Spleen (tissue), 11 donors: ENCODE results near the gene SSTR4. TPM values are rescaled to one million over a fixed set of nuclear protein-coding genes. Genes with fewer than 3 reads are reported as not detected.

Experiments
- DNase-seq: peaks from one replicate; pipeline ENCODE4 v3.0.0-alpha.2; 2020
- H3K27ac ChIP-seq, 8 donors: fragments of 200-600 bp; sonication (generic) in 7 of 8; 1 replicate in 4 of 8; 2 replicates in 4 of 8; pipeline versions ENCODE4 v1.5.0 to v1.8.0; 2016 to 2021; ENCODE audit warnings: inconsistent platforms in 4 of 8, mild to moderate bottlenecking in 4 of 8, moderate library complexity in 1 of 8
- H3K27me3 ChIP-seq, 7 donors: fragments of 200-600 bp; sonication (generic) in 6 of 7; replicated peaks in 1 of 7; 1 replicate in 4 of 7; 2 replicates in 3 of 7; pipeline versions ENCODE4 v1.5.0 to v1.8.0; 2016 to 2021; ENCODE audit warnings: inconsistent platforms in 3 of 7, mild to moderate bottlenecking in 1 of 7
- H3K36me3 ChIP-seq, 6 donors: fragments of 200-600 bp; sonication (generic) in 5 of 6; 1 replicate in 4 of 6; 2 replicates in 2 of 6; pipeline versions ENCODE4 v1.5.0 to v1.8.0; 2016 to 2021; ENCODE audit warnings: inconsistent platforms in 2 of 6
- H3K4me1 ChIP-seq, 6 donors: fragments of 200-600 bp; sonication (generic) in 5 of 6; 1 replicate in 3 of 6; 2 replicates in 3 of 6; pipeline versions ENCODE4 v1.5.0 to v1.8.0; 2016 to 2021; ENCODE audit warnings: inconsistent platforms in 3 of 6
- H3K4me3 ChIP-seq, 8 donors: fragments of 200-600 bp; sonication (generic) in 7 of 8; 1 replicate in 4 of 8; 2 replicates in 4 of 8; pipeline versions ENCODE4 v1.5.0 to v1.8.0; 2016 to 2021; ENCODE audit warnings: inconsistent platforms in 4 of 8, mild to moderate bottlenecking in 4 of 8, moderate library complexity in 2 of 8
- H3K9me3 ChIP-seq, 8 donors: fragments of 200-600 bp; sonication (generic) in 7 of 8; 1 replicate in 4 of 8; 2 replicates in 4 of 8; pipeline versions ENCODE4 v1.5.0 to v1.8.0; 2016 to 2021; ENCODE audit warnings: inconsistent platforms in 4 of 8
- CTCF ChIP-seq, 11 experiments: fragments of 200-600 bp in 7 of 11; fragments of 450-650 bp in 4 of 11; sonication (generic) in 4 of 11; IDR thresholded peaks in 8 of 11; conservative IDR thresholded peaks in 3 of 11; 1 replicate in 7 of 11; 2 replicates in 4 of 11; pipeline versions ENCODE4 v1.4.0 to v1.8.0; 2016 to 2021; ENCODE audit warnings: antibody characterized with exemption in 11 of 11, inconsistent platforms in 4 of 11, mild to moderate bottlenecking in 1 of 11
- POLR2A ChIP-seq, 3 donors: fragments of 450-650 bp; IDR thresholded peaks; one replicate each; pipeline ENCODE4 v1.5.1; 2017; ENCODE audit warnings: antibody characterized with exemption in 3 of 3, mild to moderate bottlenecking in 1 of 3
- POLR2AphosphoS5 ChIP-seq, 3 donors: sonication (generic); formaldehyde crosslinking; IDR thresholded peaks; one replicate each; pipeline ENCODE4 v1.5.1; 2017; ENCODE audit warnings: antibody characterized with exemption in 3 of 3
- WGBS, 5 donors: extraction: QIAGEN DNeasy Blood & Tissue Kit in 3 of 5; methylation state at CpG; one replicate each; pipeline versions ENCODE4 v1.1.5 to v1.1.7; 2013 to 2018; 5-methylcytosine and 5-hydroxymethylcytosine counted together
- intact Hi-C: fragments of 100-400 bp; cut with DNase I; formaldehyde crosslinking; loops from one replicate; pipeline ENCODE4 v1.15.0; 2023; ENCODE audit warnings: low total_unique reads
- polyA plus RNA-seq, 3 donors: library from polyadenylated mRNA; stranded (reverse); fragments of 200-250 nt; gene quantifications; one replicate each; pipeline ENCODE4 v1.2.1, GENCODE V29; 2013
- total RNA-seq, 7 donors: library from RNA; depleted of rRNA in 3 of 7; stranded (reverse); fragments of >200 nt in 3 of 7; fragmentation: NEBNext Ultra II Directional in 4 of 7; extraction: Animal tissue kit (Norgen Biotek cat#: 25700) in 4 of 7; gene quantifications; one replicate each; pipeline versions ENCODE4 v1.1.0 to v1.2.1, GENCODE V29; 2016 to 2021
- donor health status: healthy with polysubstance abuse.
- donor health status: DM: no; HTN: no; CAD: no; lungs with moderate emphysema.
- donor health status: DM: no; HTN: no; CAD: no.
- donor health status: Bipolar disorder and iron deficiency.
- donor health status: healthy.
- donor health status: DM: no; HTN: no; CAD: no.
- donor health status: DM: yes; HTN: yes; CAD: no.

The SSTR4 gene
- total and polyA plus RNA-seq, 10 donors = not detected

- Histone ChIP-seq H3K9me3 (no peaks in the 10 kb centered on the region), H3K36me3 (peaks cover 0 to 13% (median 0%) of the 10 kb centered on the region in 6 donors), H3K4me3 (peak overlapping the region; percentile 42 to 77 (median 57)), H3K27ac (peak overlapping the region; percentile 88 to 96 (median 91)), H3K27me3 (peaks cover 0 to 74% (median 29%) of the 10 kb centered on the region in 7 donors), H3K4me1 (peaks cover 0 to 79% (median 46%) of the 10 kb centered on the region in 6 donors)
- TF ChIP-seq POLR2AphosphoS5 (IDR thresholded peaks at IDR 0.05) (peak in 2 of 3 donors; percentile 68 to 84), CTCF (IDR thresholded peaks at IDR 0.05 in 8 of 11, conservative IDR thresholded peaks at IDR 0.05 in 3 of 11) (peak; percentile 33 to 89 (median 58)), POLR2A (IDR thresholded peaks at IDR 0.05) (peak in 1 of 3 donors; percentile 13)
- DNase-seq = peak; percentile 96
- intact Hi-C loops = loop anchor here (5.0 kb wide), 1 partner anchor 356 kb away; no protein-coding TSS in a partner anchor
- WGBS, 5 donors = 3 to 9% (median 5%) methylated on average over 46 to 92 of the region's 92 CpGs
These were observed 13.4 kb downstream of the SSTR4 start for GRCh38 chr20:23048283-23049200.

GRCh38 chr20:23049201-23050075 is 14.3 kb downstream of the SSTR4 start, which contains the start of gene THBD:
Gene THBD, minus strand, starts transcription at chr20:23049672. Its CDS starts 168 bp downstream, at chr20:23049504.
- TF ChIP-seq POLR2AphosphoS5 (IDR thresholded peaks at IDR 0.05) (peak; percentile 94 to 97 (median 95)), CTCF (IDR thresholded peaks at IDR 0.05 in 8 of 11, conservative IDR thresholded peaks at IDR 0.05 in 3 of 11) (no peak), POLR2A (IDR thresholded peaks at IDR 0.05) (peak; percentile 41 to 92 (median 68))
- intact Hi-C loops = loop anchor here (5.0 to 10.0 kb wide), 2 partner anchors 185 to 357 kb away; no protein-coding TSS in a partner anchor
- Histone ChIP-seq H3K9me3 (no peaks in the 10 kb centered on the region), H3K4me1 (peaks cover 0 to 72% (median 43%) of the 10 kb centered on the region in 6 donors), H3K27ac (peak within 1 kb of the TSS; percentile 88 to 96 (median 91)), H3K27me3 (peaks cover 0 to 81% (median 29%) of the 10 kb centered on the region in 7 donors), H3K36me3 (peaks cover 0 to 13% (median 0%) of the 10 kb centered on the region in 6 donors), H3K4me3 (peak within 1 kb of the TSS; percentile 42 to 77 (median 57))
- peak; percentile 92 for DNase-seq
- 1 to 6% (median 1%) methylated on average over 31 to 79 of the region's 79 CpGs for WGBS, 5 donors

GRCh38 chr20:23050076-23050838 is 15.1 kb downstream of the SSTR4 start:
- no peaks in the 10 kb centered on the region for H3K9me3 ChIP-seq
- H3K27ac ChIP-seq = peak overlapping the region; percentile 88 to 96 (median 91)
- peaks cover 0 to 64% (median 41%) of the 10 kb centered on the region in 6 donors for H3K4me1 ChIP-seq
- peaks cover 0 to 13% (median 0%) of the 10 kb centered on the region in 6 donors for H3K36me3 ChIP-seq
- no peak for TF ChIP-seq POLR2AphosphoS5 (IDR thresholded peaks at IDR 0.05)
- no peak for TF ChIP-seq CTCF (IDR thresholded peaks at IDR 0.05 in 8 of 11, conservative IDR thresholded peaks at IDR 0.05 in 3 of 11)
- TF ChIP-seq POLR2A (IDR thresholded peaks at IDR 0.05) = no peak
- peak overlapping the region; percentile 42 to 77 (median 57) for H3K4me3 ChIP-seq
- peaks cover 0 to 85% (median 29%) of the 10 kb centered on the region in 7 donors for H3K27me3 ChIP-seq
- WGBS, 5 donors = 0 to 3% (median 2%) methylated on average over 16 to 48 of the region's 48 CpGs
- DNase-seq = peak; percentile 92
- intact Hi-C loops = loop anchor here (10.0 kb wide), 1 partner anchor 185 kb away; no protein-coding TSS in a partner anchor
